HepG2 (cell line): ENCODE data around the gene HOXA11.

Source experiments
- PTBP1 ChIP-seq: fragments of 200-400 bp; formaldehyde crosslinking; IDR thresholded peaks from 2 replicates; pipeline ENCODE4 v1.6.1; 2018; ENCODE audit warnings: low read length, low read depth; ENCODE audit not compliant: poor library complexity, severe bottlenecking
- STAT5B ChIP-seq: sonication (generic); formaldehyde crosslinking; IDR thresholded peaks from 2 replicates; pipeline ENCODE4 v1.4.0; 2020; ENCODE audit warnings: missing genetic modification reagents
- TCF12 ChIP-seq, 2 experiments: fragments of 450-650 bp in 1 of 2; sonication (generic) in 1 of 2; formaldehyde crosslinking in 1 of 2; IDR thresholded peaks; 2 replicates each; pipeline versions ENCODE4 v1.6.1 to v1.8.0; 2017 to 2022; ENCODE audit warnings: antibody characterized with exemption in 1 of 2, mild to moderate bottlenecking in 1 of 2, missing genetic modification reagents in 1 of 2, moderate library complexity in 1 of 2
- TF ChIP-seq, protein P1 (sequence below): sonication (generic); formaldehyde crosslinking; IDR thresholded peaks from 2 replicates; pipeline ENCODE4 v1.4.0; 2020; ENCODE audit warnings: mild to moderate bottlenecking, low read depth, missing genetic modification reagents

DNA sequence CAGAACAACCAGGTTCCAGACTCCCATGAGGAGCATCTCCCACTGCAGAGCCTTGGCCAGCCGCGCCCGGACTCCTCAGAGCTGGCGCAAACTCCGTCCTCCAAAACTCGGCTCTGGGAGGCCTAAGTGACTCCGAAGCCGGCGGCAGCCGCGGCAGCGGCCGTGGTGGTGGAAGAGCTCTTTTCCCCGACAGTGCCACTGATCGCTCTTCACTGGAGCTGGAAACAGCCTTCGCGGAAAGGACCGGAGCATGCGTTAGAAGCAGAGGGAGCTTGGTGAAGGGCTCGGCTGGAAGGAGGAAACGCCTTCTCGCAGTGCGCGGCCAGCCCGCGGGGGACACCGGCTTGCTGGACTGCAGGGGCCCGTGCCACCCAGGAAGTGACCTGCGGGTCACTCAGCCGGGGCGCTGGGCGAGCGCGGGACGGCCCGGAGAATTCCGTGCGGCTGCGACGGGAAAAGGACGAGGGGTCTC lies 19.9 kb upstream of the HOXA11 start:
- TF ChIP-seq, protein P1, sequence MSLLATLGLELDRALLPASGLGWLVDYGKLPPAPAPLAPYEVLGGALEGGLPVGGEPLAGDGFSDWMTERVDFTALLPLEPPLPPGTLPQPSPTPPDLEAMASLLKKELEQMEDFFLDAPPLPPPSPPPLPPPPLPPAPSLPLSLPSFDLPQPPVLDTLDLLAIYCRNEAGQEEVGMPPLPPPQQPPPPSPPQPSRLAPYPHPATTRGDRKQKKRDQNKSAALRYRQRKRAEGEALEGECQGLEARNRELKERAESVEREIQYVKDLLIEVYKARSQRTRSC (CRISPR knock-in tag) = no peak
- TF ChIP-seq STAT5B (CRISPR knock-in tag) = no peak
- TF ChIP-seq TCF12 (IDR thresholded peaks at IDR 0.05) = no peak
- no peak for TF ChIP-seq TCF12 (CRISPR knock-in tag; IDR thresholded peaks at IDR 0.05)
- no peak for TF ChIP-seq PTBP1
